Calu3 (cell line): Measurements from ENCODE around the gene CXCL1. TPM values are rescaled to one million over a fixed set of nuclear protein-coding genes. Genes with fewer than 3 reads are reported as not detected.

Experiments used
- BruUV-seq: library from RNA; stranded (reverse); fragments of 400-500 nt; replicated peaks from 2 replicates; lab custom pipeline; 2021; lab: Mats Ljungman, UMichigan
- CTCF ChIA-PET: fragments of 300-600 bp; sonication (Branson Sonifier 250); formaldehyde crosslinking; loops from one replicate; lab custom pipeline; 2022; ENCODE audit warnings: antibody characterized with exemption; lab: Charles Lee
- DNase-seq: peaks from one replicate; pipeline ENCODE4 v3.0.0; 2022
- H3K27ac Mint-ChIP-seq: one replicate; pipeline ENCODE4 v1.8.0; 2022; ENCODE audit warnings: mixed read lengths; ENCODE audit not compliant: unreplicated experiment
- H3K27me3 Mint-ChIP-seq: one replicate; pipeline ENCODE4 v1.8.0; 2022; ENCODE audit warnings: mixed read lengths; ENCODE audit not compliant: unreplicated experiment
- H3K36me3 Mint-ChIP-seq: one replicate; pipeline ENCODE4 v1.8.0; 2022; ENCODE audit warnings: mild to moderate bottlenecking, moderate library complexity, mixed read lengths; ENCODE audit not compliant: insufficient read depth, unreplicated experiment
- H3K4me1 Mint-ChIP-seq: one replicate; pipeline ENCODE4 v1.8.0; 2022; ENCODE audit warnings: mild to moderate bottlenecking, low read depth, mixed read lengths; ENCODE audit not compliant: unreplicated experiment
- H3K4me3 Mint-ChIP-seq: one replicate; pipeline ENCODE4 v1.8.0; 2022; ENCODE audit warnings: mild to moderate bottlenecking, low read depth, moderate library complexity, mixed read lengths; ENCODE audit not compliant: unreplicated experiment
- H3K9me3 Mint-ChIP-seq: one replicate; pipeline ENCODE4 v1.8.0; 2022; ENCODE audit warnings: low read depth, mixed read lengths; ENCODE audit not compliant: unreplicated experiment
- intact Hi-C: fragments of 100-400 bp; cut with micrococcal nuclease; formaldehyde crosslinking; loops from one replicate; pipeline ENCODE4 v1.10.0; 2022; ENCODE audit not compliant: unreplicated experiment
- total RNA-seq: library from RNA; stranded (reverse); gene quantifications from 2 replicates; pipeline ENCODE4 v1.2.3, GENCODE V29; 2022
- TF ChIP-seq, protein P1 (sequence below): fragments of 200-600 bp; IDR thresholded peaks from one replicate; pipeline ENCODE4 v1.8.0; 2022; ENCODE audit warnings: antibody characterized with exemption; ENCODE audit not compliant: unreplicated experiment

CXCL1 gene
- total RNA-seq, 1 experiment from 2014 or later, result 414 TPM

DNA sequence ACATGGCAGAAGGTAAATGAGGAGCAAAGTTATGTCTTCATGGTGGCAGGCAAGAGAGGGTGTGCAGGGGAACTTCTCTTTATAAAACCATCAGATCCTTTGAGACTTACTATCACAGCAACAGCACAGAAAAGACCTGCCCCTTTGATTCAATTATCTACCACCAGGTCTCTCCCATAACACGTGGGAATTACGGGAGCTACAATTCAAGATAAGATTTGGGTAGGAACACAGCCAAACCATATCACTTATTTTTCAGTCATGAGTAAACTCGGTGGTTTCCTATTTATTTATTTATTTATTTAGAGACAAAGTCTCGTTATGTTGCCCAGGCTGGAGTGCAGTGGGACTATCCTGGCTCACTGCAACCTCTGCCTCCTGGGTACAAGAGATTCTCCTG is 22.1 kb downstream of the CXCL1 start:
- H3K27me3 Mint-ChIP-seq, result no peaks in the 10 kb centered on the region
- no peaks in the 10 kb centered on the region for H3K9me3 Mint-ChIP-seq
- CTCF ChIA-PET, result no interaction called here
- H3K4me3 Mint-ChIP-seq, result no peak overlapping the region
- BruUV-seq, result no TSS peak
- no peak for DNase-seq
- TF ChIP-seq, protein P1, sequence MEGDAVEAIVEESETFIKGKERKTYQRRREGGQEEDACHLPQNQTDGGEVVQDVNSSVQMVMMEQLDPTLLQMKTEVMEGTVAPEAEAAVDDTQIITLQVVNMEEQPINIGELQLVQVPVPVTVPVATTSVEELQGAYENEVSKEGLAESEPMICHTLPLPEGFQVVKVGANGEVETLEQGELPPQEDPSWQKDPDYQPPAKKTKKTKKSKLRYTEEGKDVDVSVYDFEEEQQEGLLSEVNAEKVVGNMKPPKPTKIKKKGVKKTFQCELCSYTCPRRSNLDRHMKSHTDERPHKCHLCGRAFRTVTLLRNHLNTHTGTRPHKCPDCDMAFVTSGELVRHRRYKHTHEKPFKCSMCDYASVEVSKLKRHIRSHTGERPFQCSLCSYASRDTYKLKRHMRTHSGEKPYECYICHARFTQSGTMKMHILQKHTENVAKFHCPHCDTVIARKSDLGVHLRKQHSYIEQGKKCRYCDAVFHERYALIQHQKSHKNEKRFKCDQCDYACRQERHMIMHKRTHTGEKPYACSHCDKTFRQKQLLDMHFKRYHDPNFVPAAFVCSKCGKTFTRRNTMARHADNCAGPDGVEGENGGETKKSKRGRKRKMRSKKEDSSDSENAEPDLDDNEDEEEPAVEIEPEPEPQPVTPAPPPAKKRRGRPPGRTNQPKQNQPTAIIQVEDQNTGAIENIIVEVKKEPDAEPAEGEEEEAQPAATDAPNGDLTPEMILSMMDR, result no peak
- intact Hi-C loops, result no loop called here
- peaks cover 9% of the 10 kb centered on the region for H3K36me3 Mint-ChIP-seq
- H3K27ac Mint-ChIP-seq, result no peak overlapping the region
- peaks cover 44% of the 10 kb centered on the region for H3K4me1 Mint-ChIP-seq

GRCh38 chr4:73891739-73892405 is 22.7 kb downstream of the CXCL1 start:
- no peaks in the 10 kb centered on the region for H3K9me3 Mint-ChIP-seq
- peaks cover 9% of the 10 kb centered on the region for H3K36me3 Mint-ChIP-seq
- H3K4me1 Mint-ChIP-seq, result peaks cover 44% of the 10 kb centered on the region
- peak overlapping the region; percentile 77 for H3K27ac Mint-ChIP-seq
- H3K27me3 Mint-ChIP-seq, result no peaks in the 10 kb centered on the region
- CTCF ChIA-PET, result no interaction called here
- H3K4me3 Mint-ChIP-seq, result no peak overlapping the region
- DNase-seq, result no peak
- intact Hi-C loops, result no loop called here
- TF ChIP-seq, protein P1, result no peak
- BruUV-seq, result no TSS peak

DNA sequence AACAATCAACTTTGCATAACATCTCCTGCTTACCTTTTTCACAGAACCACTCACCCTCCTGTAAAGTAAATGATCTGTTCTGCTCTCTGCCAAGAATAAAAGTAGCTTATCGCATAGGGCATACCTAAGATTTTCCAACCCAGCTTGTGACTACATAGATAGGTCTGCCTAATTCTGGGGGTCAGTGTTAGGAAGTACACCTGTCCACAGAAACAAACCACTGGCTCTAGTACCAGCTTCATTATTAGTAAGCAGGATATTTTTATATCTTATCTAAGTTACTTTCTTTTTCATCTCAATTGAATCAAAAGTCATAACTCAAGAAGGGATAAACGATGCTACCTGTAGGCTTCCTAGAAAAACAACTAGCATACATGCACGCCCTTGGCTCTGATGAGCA is 23.8 kb downstream of the CXCL1 start:
- Mint-ChIP-seq H3K9me3 (no peaks in the 10 kb centered on the region), H3K27me3 (no peaks in the 10 kb centered on the region), H3K27ac (no peak overlapping the region), H3K36me3 (peaks cover 9% of the 10 kb centered on the region), H3K4me3 (no peak overlapping the region), H3K4me1 (peaks cover 44% of the 10 kb centered on the region)
- DNase-seq, result no peak
- CTCF ChIA-PET, result no interaction called here
- TF ChIP-seq, protein P1, result no peak
- BruUV-seq, result no TSS peak
- intact Hi-C loops, result no loop called here

DNA sequence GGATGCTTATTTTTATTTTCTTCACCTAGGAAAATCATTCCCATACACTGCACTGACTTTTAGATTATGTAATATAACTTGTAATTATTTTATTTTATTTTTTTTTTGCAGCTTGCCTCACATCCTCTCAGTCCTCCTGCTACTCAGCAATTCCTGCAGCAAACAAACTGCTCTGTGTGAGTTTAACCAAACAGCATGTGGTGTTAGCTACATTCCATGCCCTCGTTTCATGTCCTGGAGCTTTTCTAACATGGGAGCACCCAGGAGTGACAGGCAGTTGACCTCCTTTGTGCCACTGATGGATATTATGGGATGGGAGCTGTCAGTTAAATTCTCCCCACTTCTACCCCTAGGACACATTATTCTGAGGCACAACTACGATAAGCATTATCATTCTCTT is 24.8 kb downstream of the CXCL1 start:
- Mint-ChIP-seq H3K9me3 (no peaks in the 10 kb centered on the region), H3K36me3 (peaks cover 9% of the 10 kb centered on the region), H3K4me3 (no peak overlapping the region), H3K27me3 (no peaks in the 10 kb centered on the region), H3K27ac (no peak overlapping the region), H3K4me1 (peaks cover 53% of the 10 kb centered on the region)
- BruUV-seq, result no TSS peak
- intact Hi-C loops, result loop anchor here (2.0 kb wide), 1 partner anchor 23 kb away; no protein-coding TSS in a partner anchor
- TF ChIP-seq, protein P1, result no peak
- CTCF ChIA-PET, result no interaction called here
- no peak for DNase-seq
